H9 (cell line): ENCODE measurements around the gene E4F1. TPM values are rescaled to one million over a fixed set of nuclear protein-coding genes. Genes with fewer than 3 reads are reported as not detected.

Experiments used
- DNase-seq: peaks from one replicate; pipeline ENCODE4 v3.0.0-alpha.2; 2017
- H2AFZ ChIP-seq: one replicate; pipeline ENCODE4 v1.6.1; 2013; ENCODE audit warnings: mild to moderate bottlenecking, low read length, control low read depth, moderate library complexity
- H2AK5ac ChIP-seq: 2 replicates; pipeline ENCODE4 v1.6.1; 2013; ENCODE audit warnings: low read length, control low read depth, mixed read lengths; ENCODE audit not compliant: insufficient read length
- H2BK120ac ChIP-seq: one replicate; pipeline ENCODE4 v1.6.1; 2013; ENCODE audit warnings: low read depth, mild to moderate bottlenecking, low read length, control low read depth, inconsistent platforms; ENCODE audit not compliant: poor library complexity, severe bottlenecking
- H2BK12ac ChIP-seq: 2 replicates; pipeline ENCODE4 v1.6.1; 2013; ENCODE audit warnings: low read length, control low read depth, mixed read lengths, low read depth; ENCODE audit not compliant: insufficient read length
- H2BK15ac ChIP-seq: 2 replicates; pipeline ENCODE4 v1.6.1; 2013; ENCODE audit warnings: low read depth, low read length, control low read depth
- H2BK20ac ChIP-seq: one replicate; pipeline ENCODE4 v1.6.1; 2013; ENCODE audit warnings: low read depth, mild to moderate bottlenecking, low read length, control low read depth, inconsistent platforms; ENCODE audit not compliant: poor library complexity, severe bottlenecking
- H2BK5ac ChIP-seq: 2 replicates; pipeline ENCODE4 v1.6.1; 2013; ENCODE audit warnings: low read length, control low read depth, mixed read lengths; ENCODE audit not compliant: insufficient read length
- H3K14ac ChIP-seq: 2 replicates; pipeline ENCODE4 v1.6.1; 2013; ENCODE audit warnings: low read length, control low read depth; ENCODE audit not compliant: insufficient read depth
- H3K18ac ChIP-seq: 2 replicates; pipeline ENCODE4 v1.6.1; 2013; ENCODE audit warnings: low read depth, mild to moderate bottlenecking, mixed read lengths, low read length, control low read depth; ENCODE audit not compliant: insufficient read length
- H3K23ac ChIP-seq: 2 replicates; pipeline ENCODE4 v1.6.1; 2013; ENCODE audit warnings: low read length, control low read depth, mixed read lengths, low read depth; ENCODE audit not compliant: insufficient read length
- H3K23me2 ChIP-seq: 2 replicates; pipeline ENCODE4 v1.6.1; 2013; ENCODE audit warnings: low read depth, mild to moderate bottlenecking, mixed read lengths, low read length, control low read depth; ENCODE audit not compliant: insufficient read length, poor library complexity, severe bottlenecking
- H3K27ac ChIP-seq: 2 replicates; pipeline ENCODE4 v1.5.1; 2013; ENCODE audit warnings: low read length, control low read depth, mixed read lengths, low read depth; ENCODE audit not compliant: insufficient read length
- H3K27me3 ChIP-seq: 2 replicates; pipeline ENCODE4 v1.6.1; 2013; ENCODE audit warnings: low read length, control low read depth, inconsistent platforms; ENCODE audit not compliant: insufficient read depth
- H3K4ac ChIP-seq: 2 replicates; pipeline ENCODE4 v1.6.1; 2013; ENCODE audit warnings: low read depth, mild to moderate bottlenecking, control low read depth, inconsistent platforms, low read length, moderate library complexity
- H3K4me1 ChIP-seq: 2 replicates; pipeline ENCODE4 v1.6.1; 2013; ENCODE audit warnings: low read length, control low read depth, inconsistent platforms; ENCODE audit not compliant: insufficient read depth
- H3K4me2 ChIP-seq: 2 replicates; pipeline ENCODE4 v1.6.1; 2013; ENCODE audit warnings: low read length, control low read depth, mixed read lengths; ENCODE audit not compliant: insufficient read length, insufficient read depth
- H3K56ac ChIP-seq: 2 replicates; pipeline ENCODE4 v1.6.1; 2013; ENCODE audit warnings: low read depth, mild to moderate bottlenecking, mixed read lengths, low read length, control low read depth; ENCODE audit not compliant: insufficient read length
- H3K79me1 ChIP-seq: 2 replicates; pipeline ENCODE4 v1.6.1; 2013; ENCODE audit warnings: low read depth, mild to moderate bottlenecking, moderate library complexity, low read length, control low read depth, inconsistent platforms; ENCODE audit not compliant: insufficient read depth, poor library complexity, severe bottlenecking
- H3K79me2 ChIP-seq: 2 replicates; pipeline ENCODE4 v1.6.1; 2013; ENCODE audit warnings: low read length, control low read depth, inconsistent platforms; ENCODE audit not compliant: insufficient read depth
- H3K9ac ChIP-seq: 2 replicates; pipeline ENCODE4 v1.6.1; 2013; ENCODE audit warnings: low read length, control low read depth, mixed read lengths; ENCODE audit not compliant: insufficient read length; ENCODE audit errors: extremely low read depth
- H3K9me3 ChIP-seq: one replicate; pipeline ENCODE4 v1.6.1; 2013; ENCODE audit warnings: low read depth, low read length, inconsistent platforms; ENCODE audit not compliant: control insufficient read depth
- H3T11ph ChIP-seq: one replicate; pipeline ENCODE4 v1.6.1; 2013; ENCODE audit warnings: mild to moderate bottlenecking, low read length, control low read depth, inconsistent platforms
- H4K20me1 ChIP-seq: one replicate; pipeline ENCODE4 v1.6.1; 2013; ENCODE audit not compliant: control insufficient read depth, insufficient read length, insufficient read depth
- H4K5ac ChIP-seq: 2 replicates; pipeline ENCODE4 v1.6.1; 2013; ENCODE audit warnings: low read depth, mild to moderate bottlenecking, mixed read lengths, low read length, control low read depth; ENCODE audit not compliant: insufficient read length
- H4K8ac ChIP-seq: replicated peaks from 2 replicates; pipeline ENCODE4 v1.6.1; 2013; ENCODE audit warnings: low read length, control low read depth, mixed read lengths, low read depth; ENCODE audit not compliant: insufficient read length
- H4K91ac ChIP-seq: 2 replicates; pipeline ENCODE4 v1.6.1; 2013; ENCODE audit warnings: low read depth, mild to moderate bottlenecking, moderate library complexity, mixed read lengths, low read length, control low read depth; ENCODE audit not compliant: insufficient read length
- H3K27ac Mint-ChIP-seq, 3 experiments: 2 replicates in 2 of 3; 3 replicates in 1 of 3; pipeline ENCODE4 v1.8.0; 2020 to 2021; ENCODE audit warnings: mixed read lengths in 3 of 3, mild to moderate bottlenecking in 1 of 3, moderate library complexity in 1 of 3
- H3K27me3 Mint-ChIP-seq: 2 replicates; pipeline ENCODE4 v1.8.0; 2021; ENCODE audit warnings: low read depth, mild to moderate bottlenecking, moderate library complexity, mixed read lengths
- H3K36me3 Mint-ChIP-seq, 3 experiments: 2 replicates in 2 of 3; 3 replicates in 1 of 3; pipeline ENCODE4 v1.8.0; 2020 to 2021; ENCODE audit warnings: low read depth in 3 of 3, mixed read lengths in 3 of 3; ENCODE audit not compliant: insufficient read depth in 1 of 3
- H3K4me1 Mint-ChIP-seq, 2 experiments: 2 replicates each; pipeline ENCODE4 v1.8.0; 2020; ENCODE audit warnings: mixed read lengths in 2 of 2
- H3K4me3 Mint-ChIP-seq, 2 experiments: 2 replicates in 1 of 2; 3 replicates in 1 of 2; pipeline ENCODE4 v1.8.0; 2020 to 2021; ENCODE audit warnings: mild to moderate bottlenecking in 2 of 2, mixed read lengths in 2 of 2, moderate library complexity in 1 of 2
- H3K9me3 Mint-ChIP-seq, 2 experiments: 2 replicates in 1 of 2; 3 replicates in 1 of 2; pipeline ENCODE4 v1.8.0; 2020; ENCODE audit warnings: mild to moderate bottlenecking in 2 of 2, mixed read lengths in 2 of 2, moderate library complexity in 1 of 2
- CTCF ChIP-seq: fragments of 200-600 bp; sonication (generic); conservative IDR thresholded peaks from 3 replicates; pipeline ENCODE4 v1.8.0; 2021; ENCODE audit warnings: antibody characterized with exemption, mild to moderate bottlenecking
- WGBS: extraction: QIAGEN DNeasy Blood & Tissue Kit; methylation state at CpG from one replicate; pipeline ENCODE4 v1.1.7; 2013; ENCODE audit warnings: missing lambda C conversion rate, low lambda C conversion rate, mixed read lengths; ENCODE audit not compliant: insufficient read length; ENCODE audit errors: extremely low coverage; 5-methylcytosine and 5-hydroxymethylcytosine counted together
- total RNA-seq: library from RNA; stranded (reverse); gene quantifications from 2 replicates; pipeline ENCODE4 v1.2.1, GENCODE V29; 2021

Gene E4F1
- total RNA-seq, 1 experiment from 2014 or later = 35.9 TPM

GRCh38 chr16:2177561-2177960 lies 45.8 kb upstream of the E4F1 start:
- no CpG with 5 or more reads among the region's 20 CpGs for WGBS
- no peak overlapping the region for H4K91ac ChIP-seq
- no peak overlapping the region for H3K18ac ChIP-seq
- H3K4ac ChIP-seq = no peak overlapping the region
- H3K4me1 ChIP-seq = no peaks in the 10 kb centered on the region
- H2AFZ ChIP-seq = no peak overlapping the region
- Mint-ChIP-seq H3K36me3 (peaks cover 11 to 43% (median 40%) of the 10 kb centered on the region in 3 experiments), H3K9me3 (no peaks in the 10 kb centered on the region), H3K4me1 (peaks cover 3 to 7% of the 10 kb centered on the region in 2 experiments), H3K27ac (0 out of 7 replicates have a peak overlapping the region, but pooled peaks of 1 of the 3 experiments have one; percentile 65), H3K27me3 (no peaks in the 10 kb centered on the region), H3K4me3 (peak overlapping the region in 1 of 2 experiments; percentile 40; a peak in 1 of 5 replicates)
- no peak overlapping the region for H3K23ac ChIP-seq
- no peak overlapping the region for H2AK5ac ChIP-seq
- peaks cover 4% of the 10 kb centered on the region for H3K23me2 ChIP-seq
- no peak for DNase-seq
- H3K27ac ChIP-seq = no peak overlapping the region
- no peaks in the 10 kb centered on the region for H3K27me3 ChIP-seq
- H4K5ac ChIP-seq = no peak overlapping the region
- H2BK120ac ChIP-seq = no peak overlapping the region
- no peak for TF ChIP-seq CTCF
- H3T11ph ChIP-seq = no peak overlapping the region
- H3K79me1 ChIP-seq = no peaks in the 10 kb centered on the region
- H3K4me2 ChIP-seq = no peak overlapping the region
- H4K20me1 ChIP-seq = no peaks in the 10 kb centered on the region
- no peak overlapping the region for H3K9ac ChIP-seq
- no peaks in the 10 kb centered on the region for H3K9me3 ChIP-seq
- H3K79me2 ChIP-seq = no peaks in the 10 kb centered on the region
- no peak overlapping the region for H2BK5ac ChIP-seq
- H2BK20ac ChIP-seq = no peak overlapping the region
- H2BK15ac ChIP-seq = no peak overlapping the region
- H3K56ac ChIP-seq = no peak overlapping the region
- H3K14ac ChIP-seq = no peak overlapping the region
- H2BK12ac ChIP-seq = no peak overlapping the region
- no peak overlapping the region for H4K8ac ChIP-seq
